Activated T-cell treated with anti-CD3 and anti-CD28 coated beads, Interleukin-2, amount 50 U/mL, for 48 hours (primary cell): ENCODE results near the gene CLTB.
"Not testable (repeated sequence)": the region's sequence is repeated elsewhere in the genome, so short reads cannot be mapped to it uniquely, and the experiment has no call there.

ENCODE experiments used
- DNase-seq, 2 experiments: peaks; one replicate each; pipeline ENCODE4 v3.0.0-alpha.2; 2020

The CLTB gene, protein sequence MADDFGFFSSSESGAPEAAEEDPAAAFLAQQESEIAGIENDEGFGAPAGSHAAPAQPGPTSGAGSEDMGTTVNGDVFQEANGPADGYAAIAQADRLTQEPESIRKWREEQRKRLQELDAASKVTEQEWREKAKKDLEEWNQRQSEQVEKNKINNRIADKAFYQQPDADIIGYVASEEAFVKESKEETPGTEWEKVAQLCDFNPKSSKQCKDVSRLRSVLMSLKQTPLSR

DNA sequence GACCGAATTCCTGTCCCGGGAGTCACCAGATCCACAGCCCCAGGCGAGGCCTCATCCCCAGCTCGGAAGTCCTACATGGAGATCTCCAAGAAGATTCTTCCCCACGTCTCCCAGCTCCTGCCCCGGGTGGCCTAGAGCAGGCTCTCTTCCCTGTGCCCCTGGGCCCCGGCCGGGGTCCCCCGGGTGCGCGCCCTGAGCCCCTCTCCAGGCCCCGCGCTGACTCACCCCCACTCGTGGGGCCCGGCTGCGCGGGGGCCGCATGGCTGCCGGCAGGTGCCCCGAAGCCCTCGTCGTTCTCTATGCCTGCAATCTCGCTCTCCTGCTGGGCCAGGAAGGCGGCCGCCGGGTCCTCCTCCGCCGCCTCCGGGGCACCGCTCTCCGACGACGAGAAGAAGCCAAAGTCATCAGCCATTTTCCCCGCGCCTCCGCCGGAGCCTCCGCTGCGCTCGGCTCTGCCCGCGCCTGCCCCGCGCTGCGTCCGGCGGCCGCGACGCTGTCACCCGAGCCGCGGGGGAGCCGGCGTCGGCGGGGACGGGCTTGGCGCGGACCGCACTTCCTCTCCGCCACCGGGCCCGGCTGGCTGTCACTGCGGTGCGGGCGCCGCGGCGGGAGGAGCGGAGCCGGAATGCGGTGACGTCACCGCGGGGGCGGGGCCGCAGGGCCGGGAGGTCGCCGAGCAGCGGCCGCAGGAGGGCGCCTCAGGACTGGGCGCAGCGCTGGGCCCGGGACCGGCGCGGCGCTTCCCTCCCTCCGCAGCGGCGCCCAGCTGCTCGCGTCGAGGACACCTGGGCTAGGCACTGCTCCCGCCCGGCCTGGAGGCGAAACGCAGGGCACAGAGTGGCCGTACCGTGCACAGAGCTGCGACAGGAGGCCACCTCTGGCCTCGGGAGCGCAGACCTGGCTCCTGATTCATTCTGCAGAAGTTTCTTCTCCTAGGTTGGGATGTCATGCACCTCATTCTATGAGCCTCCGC lies at the start of gene CLTB:
Gene CLTB (minus strand): TSS at position 588 of the 973 bp plus-strand sequence. CDS start 176 bp downstream, at position 412.
- DNase-seq = peak; percentile 91 to 95

DNA sequence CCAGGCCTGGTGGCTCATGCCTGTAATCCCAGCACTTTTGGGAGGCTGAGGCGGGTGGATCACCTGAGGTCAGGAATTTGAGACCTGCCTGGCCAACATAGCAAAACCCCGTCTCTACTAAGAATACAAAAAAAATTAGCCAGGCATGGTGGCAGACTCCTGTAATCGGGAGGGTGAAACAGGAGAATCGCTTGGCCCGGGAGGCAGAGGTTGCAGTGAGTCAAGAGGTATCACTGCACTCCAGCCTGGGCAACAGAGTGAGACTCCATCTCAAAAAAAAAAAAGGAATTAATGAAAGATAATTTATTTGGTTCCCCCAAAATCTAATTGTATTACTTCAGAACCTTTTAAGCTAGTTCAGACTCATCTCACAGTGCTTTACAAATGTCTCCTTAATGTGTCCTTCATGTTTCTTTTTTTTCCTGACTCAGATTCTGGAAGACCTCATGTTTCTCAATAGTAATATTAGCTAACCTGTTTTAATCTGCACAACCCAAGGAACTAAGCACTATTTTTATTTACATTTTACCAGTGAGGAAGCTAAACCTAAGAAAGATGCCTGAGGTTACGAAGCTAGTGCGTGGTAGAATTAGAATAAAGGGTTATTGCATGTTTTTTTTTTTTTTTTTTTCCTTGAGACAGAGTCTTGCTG lies 46.9 kb upstream of the CLTB start:
- no peak for DNase-seq

DNA sequence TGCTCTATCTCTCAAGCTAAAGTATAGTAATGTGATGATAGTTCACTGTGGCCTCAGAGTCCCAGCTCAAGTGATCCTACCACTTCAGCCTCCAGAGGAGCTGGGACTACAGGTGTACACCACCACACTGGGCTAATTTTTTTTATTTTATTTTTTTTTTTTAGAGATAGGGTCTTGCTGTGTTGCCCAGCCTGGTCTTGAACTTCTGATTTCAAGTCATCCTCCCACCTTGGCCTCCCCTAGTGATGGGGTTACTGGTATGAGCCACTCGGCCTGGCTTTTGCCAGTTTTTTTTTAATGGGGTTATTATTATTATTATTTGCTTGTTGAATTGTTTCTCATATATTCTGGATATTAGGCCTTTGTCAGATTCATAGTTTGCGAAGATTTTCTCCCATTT lies 45.0 kb upstream of the CLTB start:
- no peak for DNase-seq

DNA sequence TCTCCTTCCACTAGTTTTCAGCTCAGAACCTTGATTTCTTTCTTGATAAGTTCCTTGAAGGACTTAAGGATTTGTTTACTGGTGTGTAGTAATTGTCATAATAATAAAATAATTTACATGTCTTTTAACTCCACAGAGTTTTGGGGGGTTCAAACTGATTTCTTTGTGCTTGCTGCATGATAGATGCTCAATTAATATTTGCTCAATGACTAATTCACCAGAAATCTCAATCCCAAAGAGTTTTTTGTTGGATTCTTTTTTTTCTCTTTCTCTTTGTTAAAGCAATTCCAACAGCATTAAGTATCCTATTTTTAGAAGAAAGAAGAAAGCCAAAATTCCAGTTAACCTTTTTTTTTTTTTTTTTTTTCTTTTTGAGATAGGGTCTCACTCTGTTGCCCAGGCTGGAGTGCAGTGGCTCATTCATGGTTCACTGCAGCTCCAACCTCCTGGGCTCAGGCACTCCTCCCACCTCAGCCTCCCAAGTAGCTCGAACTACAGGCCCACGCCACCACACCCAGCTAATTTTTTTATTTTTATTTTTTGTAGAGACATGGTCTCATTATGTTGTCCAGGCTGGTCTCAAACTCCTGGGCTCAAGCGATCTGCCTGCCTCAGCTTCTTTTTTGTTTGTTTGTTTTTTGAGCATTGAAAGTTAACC lies 42.7 kb upstream of the CLTB start:
- DNase-seq = no peak

DNA sequence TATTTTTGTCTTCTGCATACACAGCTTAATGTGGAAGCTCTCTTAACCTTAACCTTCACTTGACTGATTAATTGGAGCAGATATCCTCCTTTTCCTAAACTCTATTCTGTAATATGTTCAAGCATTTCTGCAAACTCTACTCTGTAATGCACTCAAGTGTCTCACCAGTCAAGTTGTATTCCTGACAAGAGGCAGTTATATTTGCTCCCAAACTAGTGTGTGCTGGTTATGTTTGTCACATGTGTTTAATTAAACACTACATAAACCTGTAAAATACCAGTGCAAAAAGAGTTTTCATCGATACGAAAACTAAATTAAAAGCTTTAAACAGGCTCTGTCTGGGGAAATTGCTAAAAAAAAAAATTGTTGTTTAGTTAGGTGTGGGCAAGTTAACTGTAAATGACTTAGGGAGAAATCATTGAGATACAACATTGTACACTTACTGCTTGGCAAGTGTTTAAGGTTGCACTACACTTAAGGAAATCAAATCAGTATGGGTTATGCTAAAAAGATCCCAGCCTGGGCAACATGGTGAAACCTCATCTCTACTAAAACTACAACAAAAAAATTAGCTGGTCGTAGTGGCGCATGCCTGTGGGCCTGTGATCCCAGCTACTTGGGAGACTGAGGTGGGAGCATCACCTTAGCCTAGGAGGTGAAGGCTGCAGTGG lies 38.5 kb upstream of the CLTB start:
- no peak for DNase-seq

DNA sequence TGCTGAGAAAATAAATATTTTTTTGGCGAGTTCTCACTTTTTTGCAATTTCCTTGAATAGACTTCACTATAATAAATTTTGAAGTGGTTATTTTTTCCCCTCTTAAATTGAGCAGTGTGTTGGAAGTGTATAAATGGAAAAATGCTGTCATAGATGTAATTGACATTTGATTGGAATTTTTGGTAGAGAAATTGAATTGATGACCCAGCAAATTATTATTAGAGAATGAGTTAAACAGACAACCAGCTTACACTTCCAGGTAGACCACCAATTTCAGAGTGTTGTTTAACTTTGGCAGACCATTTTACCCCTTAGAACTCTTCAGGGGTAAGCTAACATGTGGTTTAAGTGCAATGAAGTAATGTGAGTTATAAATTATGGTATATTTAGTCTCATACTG lies 33.7 kb upstream of the CLTB start:
- DNase-seq = no peak

DNA sequence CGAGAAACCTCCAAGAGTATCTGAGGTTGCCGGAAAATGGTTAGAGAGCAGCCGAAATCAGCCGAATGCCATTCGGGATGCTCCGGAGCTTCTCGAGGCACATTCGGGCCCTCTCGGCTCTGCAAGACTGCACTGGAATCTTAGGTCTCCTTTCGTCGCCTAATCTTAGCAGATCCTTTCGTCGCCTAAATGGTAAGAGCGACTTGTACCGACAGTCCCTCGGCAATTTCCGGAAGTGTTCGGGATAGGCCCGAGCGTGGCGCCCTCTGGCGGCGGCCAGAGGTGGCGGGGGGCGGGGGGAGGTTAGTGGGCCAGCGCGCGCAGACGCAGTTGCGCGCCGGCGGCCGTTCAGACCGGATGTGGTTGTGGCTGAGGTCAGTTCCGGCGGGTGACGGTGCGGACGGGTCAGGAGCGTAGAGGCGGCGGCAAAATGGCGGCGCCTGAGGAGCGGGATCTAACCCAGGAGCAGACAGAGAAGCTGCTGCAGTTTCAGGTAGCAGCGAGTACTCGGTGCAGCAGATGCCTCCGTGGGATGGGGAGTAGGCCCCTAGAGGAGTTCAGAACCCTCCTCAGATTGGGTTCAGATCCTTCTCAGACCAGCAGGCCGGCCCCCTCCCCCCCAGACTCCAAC lies 31.8 kb upstream of the CLTB start, which contains the start of gene FAF2:
Gene FAF2 (plus strand): TSS at position 408 of the 631 bp plus-strand sequence. CDS start 23 bp downstream, at position 431.
- peak; percentile 100 for DNase-seq

DNA sequence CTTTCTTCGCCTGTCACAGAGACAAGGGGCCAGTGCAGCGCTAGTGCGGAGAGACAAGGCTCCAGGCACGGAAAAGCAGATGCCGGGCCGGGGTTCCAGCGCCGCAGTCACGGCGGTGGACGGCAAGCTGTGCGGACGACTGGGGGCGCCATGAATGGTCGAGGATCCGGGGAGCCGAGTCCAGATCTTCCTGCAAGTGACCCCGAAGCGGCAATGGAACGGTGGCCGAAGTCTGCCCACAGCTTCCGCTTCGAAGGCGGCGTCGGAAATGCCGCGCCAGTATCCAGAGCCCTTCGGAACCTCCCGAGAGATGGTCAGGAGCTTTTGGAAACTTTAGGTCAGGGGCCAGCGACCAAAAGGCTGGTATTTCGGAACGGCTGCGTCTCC lies 31.2 kb upstream of the CLTB start:
- no peak for DNase-seq

DNA sequence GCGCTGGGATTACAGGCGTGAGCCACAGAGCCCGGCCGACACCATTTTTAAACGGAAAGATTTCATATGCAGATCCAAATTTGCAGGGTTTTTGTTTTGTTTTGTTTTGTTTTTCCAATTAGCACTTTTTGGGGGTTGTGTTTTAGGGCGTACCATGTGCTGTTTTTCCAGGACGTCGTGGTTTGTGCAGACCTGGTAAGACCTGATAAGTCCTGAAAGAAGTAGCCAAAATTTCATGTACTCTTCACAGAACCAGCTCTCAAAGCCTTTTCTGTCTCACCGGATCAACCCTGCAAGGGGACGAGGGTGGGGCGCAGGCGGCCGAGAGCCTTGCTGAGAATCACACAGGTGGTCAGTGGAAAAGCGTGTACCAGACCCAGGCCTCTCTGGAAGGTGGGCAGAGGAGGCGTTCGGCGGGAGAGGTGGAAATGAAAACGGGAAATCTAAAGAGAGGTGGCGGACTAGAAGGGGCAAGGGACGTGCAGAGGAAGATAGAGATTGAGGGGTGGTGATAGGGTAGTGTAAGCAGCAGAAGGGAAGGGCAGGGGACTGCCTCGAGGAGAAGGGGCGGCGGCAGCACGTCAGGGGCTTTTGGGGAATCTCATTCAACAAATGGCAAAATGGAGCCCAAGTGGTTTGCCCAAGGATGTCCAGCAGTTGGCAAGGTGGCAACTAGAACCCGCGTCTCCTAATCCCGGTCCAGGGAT lies 30.7 kb upstream of the CLTB start:
- DNase-seq = peak in 1 of 2 experiments; percentile 39

DNA sequence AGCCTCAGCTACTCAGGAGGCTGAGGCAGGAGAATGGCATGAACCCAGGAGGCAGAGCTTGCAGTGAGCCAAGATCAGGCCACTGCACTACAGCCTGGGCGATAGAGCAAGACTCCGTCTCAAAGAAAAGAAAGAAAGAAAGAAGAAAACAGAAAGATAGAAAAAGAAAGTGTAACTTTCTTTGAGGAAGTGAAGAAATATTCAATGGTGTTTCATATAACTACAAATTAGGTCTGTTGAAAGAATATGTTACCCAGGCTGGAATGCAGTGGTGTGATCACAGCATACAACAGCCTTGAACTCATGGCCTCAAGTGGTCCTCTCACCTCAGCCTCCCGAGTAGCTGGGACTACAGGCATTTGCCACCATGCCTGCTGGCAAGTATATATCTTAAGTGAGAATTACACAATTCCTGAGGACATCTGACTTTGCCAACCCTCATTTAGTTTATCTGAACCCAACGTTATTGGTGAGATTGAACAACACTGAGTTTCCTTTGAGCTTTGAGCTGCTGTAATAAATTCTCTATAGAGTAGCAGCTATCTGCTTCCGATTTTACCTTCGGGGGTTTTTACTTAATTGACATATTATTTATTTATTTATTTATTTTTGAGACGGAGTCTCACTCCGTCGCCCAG lies 29.8 kb upstream of the CLTB start:
- DNase-seq = no peak

DNA sequence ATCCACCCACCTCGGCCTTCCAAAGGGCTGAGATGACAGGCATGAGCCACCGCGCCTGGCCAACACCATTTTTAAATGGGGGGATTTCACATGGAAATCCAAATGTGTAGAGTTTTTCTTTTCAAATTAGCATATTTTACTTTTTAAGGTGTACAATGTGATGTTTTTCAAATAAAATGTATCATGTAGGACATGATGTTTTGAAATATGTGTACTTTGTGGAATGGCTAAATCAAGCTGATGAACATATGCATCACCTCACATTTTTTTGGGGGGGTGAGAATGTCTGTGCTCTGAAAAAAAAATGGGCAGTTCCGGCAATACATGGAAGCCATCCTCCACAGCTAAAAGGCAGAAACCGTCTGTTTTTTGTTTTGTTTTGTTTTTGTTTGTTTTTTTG lies 28.4 kb upstream of the CLTB start:
- no peak for DNase-seq

DNA sequence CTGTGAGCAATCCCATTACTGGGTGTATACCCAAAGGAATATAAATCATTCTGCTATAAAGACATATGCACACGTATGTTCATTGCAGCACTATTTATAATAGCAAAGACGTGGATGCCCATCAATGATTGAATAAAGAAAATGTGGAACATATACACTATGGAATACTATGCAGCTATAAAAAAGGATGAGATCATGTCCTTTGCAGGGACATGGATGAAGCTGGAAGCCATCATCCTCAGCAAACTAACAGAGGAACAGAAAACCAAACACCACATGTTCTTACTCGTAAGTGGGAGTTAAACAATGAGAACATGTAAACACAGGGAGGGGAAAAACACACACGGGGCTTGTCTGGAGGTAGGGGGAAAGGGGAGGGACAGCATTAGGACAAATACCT lies 26.6 kb upstream of the CLTB start:
- DNase-seq = not testable (repeated sequence)

DNA sequence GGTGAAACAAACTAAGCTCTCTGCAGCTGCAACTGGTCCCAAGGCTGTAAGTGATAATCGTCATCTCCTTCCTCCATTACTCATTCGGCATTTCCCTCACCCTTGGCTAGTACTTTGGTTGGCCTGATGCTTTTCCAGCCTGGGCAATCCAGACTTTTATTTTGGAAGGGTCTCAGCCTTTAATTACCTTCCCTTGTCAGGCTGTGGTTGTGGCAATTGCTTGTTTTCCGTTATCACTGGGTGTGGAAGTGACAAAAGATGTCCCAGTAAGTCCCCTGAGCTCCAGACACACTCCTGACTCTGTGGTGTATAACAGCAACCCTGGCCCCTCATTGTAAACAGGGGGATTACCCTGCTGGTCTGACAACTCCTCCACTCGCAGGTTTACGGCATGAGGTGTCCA lies 25.6 kb upstream of the CLTB start:
- DNase-seq = no peak

DNA sequence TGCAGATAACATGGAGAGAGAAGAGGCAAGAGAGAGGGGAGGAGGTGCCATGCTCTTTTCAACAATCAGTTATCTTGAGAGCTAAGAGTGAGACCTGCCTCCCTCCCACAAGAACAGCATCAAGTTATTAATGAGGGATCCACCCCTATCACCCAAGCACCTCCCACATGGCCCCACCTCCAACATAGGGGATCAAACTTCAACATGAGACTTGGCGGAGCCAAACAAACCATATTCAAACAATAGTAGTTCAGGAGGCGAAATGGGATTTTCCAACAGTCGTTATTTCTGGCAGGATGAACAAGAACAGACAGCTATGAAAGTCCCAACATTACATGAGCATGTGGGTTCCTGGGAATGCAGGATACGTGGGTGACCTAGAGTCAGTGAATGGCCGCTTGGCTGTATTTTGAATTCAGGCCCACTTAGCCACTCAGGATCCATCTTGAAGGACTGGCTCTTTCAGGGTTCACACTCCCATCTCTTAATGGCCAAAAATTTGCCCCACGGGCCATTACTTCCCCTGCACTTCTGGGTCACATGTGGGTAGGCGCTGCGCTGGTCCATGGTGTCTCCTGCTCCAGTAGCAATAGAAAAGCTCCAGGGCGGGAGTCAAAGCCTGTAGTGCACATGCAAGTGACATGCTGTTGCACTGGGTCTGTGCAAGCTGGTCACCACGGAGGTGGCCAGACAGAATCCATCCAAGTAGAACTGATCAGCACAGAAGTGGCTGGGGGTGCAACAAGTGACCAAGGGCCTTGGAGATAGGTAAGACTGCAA lies 24.8 kb upstream of the CLTB start:
- no peak for DNase-seq

DNA sequence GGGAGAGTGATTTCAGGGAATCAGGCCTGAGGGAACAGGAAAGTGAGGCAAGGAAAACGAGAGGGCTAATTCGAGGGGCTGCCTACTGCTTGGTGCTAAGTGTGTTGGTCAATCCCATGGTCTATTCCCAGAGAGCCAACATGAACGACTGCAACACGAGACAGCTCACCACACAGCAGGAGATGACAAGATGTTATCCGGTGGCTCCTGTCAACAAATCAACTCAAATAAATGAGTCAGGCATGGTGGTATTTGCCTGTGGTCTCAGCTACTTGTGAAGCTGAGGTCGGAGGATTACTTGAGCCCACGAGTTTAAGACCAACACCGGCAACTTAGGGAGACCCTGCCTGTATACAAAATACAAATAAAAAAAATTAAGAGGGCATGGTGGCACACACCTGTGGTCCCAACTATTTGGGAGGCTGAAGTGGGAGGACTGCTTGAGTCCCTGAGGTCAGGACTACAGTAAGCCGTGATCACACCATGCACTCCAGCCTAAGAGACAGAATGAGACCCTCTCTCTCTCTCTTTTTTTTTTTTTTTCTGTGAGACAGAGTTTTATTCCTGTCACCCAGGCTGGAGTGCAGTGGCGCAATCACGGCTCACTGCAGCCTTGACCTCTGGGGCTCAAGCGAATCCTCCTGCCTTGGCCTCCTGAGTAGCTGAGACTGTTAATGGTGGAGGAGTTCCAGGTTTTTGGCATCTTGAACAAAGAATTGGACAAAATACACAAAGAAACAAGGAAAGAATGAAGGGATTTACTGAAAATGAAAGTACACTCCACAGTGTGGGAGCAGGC lies 22.8 kb upstream of the CLTB start:
- DNase-seq = no peak

DNA sequence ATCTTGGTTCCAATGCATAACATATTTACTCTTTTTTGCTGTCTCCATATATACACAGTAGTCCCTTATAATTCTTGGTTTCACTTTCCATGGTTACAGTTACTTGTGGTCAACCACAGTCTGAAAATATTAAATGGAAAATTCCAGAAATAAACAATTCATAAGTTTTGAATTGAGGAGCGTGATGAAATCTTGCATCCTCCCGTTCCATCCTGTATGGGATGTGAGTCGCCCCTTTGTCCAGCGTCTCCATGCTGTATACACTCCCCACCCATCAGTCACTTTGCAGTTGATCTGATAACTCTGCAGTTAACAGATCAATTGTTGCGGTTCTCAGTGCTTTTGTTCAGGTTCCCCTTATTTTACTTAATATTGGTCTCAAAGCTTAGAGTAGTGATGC lies 20.3 kb upstream of the CLTB start:
- DNase-seq = no peak

DNA sequence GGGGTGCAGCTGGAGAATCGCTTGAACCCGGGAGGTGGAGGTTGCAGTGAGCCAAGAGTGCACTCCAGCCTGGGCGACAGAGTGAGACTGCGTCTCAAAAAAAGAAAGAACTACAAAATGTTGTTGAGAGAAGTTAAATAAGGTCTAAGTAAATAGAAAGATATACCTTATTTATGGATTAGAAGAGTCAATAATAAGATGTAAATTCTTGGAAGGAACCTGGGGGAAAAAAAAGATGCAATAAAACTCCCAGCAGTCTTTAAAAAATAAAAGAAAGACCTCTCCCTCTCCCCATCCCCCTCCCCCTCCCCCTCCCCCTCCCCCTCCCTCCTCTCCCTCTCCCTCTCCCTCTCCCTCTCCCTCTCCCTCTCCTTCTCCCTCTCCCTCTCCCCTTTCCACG lies 16.4 kb upstream of the CLTB start:
- DNase-seq = no peak

DNA sequence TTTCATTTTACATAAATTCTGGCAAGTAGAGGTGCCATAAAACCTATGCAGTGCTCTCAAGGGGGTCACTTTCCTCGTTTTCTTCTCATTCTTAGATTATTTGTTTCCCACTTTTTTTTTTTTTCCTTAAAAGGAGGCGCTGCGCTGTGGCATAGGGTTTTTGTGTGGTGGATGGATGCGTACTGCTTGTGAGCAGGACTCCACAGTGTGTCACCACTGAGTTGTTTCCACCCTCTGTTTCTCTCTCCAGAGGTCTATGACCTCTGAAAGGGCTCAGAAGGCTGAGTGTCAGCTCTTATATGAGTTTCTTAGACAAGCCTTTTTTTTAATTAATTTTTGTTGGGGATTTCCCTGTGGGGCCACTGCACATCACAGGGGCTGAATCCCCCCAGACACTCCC lies 13.6 kb upstream of the CLTB start:
- DNase-seq = no peak

DNA sequence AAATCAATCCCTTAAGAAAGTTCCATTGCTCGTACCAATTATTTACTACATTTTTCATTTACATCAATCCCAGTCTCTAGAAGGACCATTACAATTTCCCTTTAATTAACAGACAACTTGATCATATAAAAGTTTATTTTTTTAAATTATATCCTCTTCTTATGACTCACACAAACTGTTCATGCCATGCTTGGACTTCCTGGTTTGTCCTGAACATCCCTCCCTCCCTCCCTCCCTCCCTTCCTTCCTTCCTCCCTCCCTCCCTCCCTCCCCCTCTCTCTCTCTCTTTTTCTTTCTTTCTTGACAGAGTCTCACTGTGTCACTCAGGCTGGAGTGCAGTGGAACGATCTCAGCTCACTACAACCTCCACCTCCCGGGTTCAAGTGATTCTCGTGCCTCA lies 11.6 kb upstream of the CLTB start:
- DNase-seq = no peak
